ENCODE results near the gene FCMR. TPM values are rescaled to one million over a fixed set of nuclear protein-coding genes. Genes with fewer than 3 reads are reported as not detected.

Gene FCMR
- total RNA-seq, 1 donor from 2014 or later, result 6.3 TPM

DNA sequence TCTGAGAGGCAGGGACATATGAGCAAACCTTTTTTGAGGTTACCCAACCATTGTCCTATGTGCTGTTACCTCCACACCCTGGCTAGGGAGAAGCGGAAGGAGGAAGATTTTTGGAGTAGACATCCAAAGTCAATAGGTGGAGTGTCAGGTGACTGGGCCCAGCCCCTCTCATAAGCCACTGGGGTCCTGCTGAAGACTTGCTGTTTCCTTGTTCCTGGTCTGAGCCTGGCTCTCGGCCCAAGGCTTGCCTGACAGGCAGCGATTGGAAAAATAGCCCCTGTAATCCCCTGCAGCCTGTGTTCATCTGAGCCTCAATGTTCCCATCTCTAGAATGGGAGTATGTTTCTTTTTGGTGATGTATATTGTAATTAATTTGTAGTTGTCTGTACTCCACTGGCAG is 31.4 kb upstream of the FCMR start:
- intact Hi-C loops (cut with DNase I), result no loop called here
- DNase-seq (ENCODE audit: missing footprints) (no peak), ATAC-seq (no peak)

DNA sequence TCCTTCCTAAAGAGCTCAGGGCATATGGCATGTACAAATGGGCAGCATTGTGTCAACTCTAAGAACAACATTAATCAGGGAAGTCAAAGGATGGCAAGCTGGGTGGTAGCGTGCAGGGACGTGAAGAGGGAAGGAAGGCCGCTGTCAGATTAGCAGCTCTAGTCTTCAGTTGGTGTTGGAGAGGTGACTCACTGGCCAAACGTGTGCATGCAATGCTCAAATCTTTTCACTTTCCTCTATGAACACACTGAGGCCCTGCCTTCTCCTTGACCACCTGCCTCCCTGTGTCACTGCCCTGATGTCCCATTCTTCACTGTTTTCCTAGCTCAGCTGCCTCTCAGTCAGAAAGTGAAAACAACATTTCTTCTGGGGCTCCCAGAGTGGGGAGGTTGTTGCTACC is 30.4 kb upstream of the FCMR start:
- no peak for ATAC-seq
- DNase-seq (ENCODE audit: missing footprints), result no peak
- intact Hi-C loops (cut with DNase I), result no loop called here

DNA sequence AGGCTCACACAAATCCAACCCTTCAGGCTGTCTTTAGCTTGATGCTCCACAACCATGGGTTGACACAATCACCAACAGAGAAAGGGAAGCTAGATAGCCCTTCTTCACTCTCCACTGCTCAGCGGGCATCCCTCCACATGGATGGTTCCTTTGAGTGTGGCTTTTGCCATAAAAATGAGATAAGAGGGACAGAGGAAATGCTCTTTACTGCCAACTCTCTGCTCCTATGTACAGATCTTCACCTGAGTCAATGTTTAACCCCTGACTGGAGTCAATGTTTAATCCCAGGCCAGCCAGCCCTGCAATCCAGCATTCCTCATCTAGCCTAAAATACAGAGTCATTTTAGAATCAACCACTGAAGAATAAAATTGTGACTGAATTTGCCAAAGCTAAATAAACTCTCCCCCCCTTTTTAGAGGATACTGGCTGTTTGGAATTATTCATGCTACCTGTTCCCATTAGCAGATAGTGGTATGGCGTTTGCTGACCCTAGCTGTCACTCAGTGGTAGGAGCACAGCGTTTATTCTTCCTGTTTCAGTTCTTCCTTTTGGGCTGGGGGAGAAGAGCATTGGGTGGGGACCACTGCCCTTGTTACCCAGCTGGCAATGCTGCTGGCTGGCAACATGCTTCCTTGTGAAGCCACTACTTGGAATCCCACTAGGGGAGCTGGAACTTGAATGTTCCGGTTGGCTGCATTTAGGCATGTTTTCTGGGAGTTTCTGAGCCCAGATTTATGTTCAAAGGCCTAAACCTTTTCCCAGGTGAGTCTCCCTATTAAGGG is 29.8 kb upstream of the FCMR start:
- no peak for ATAC-seq
- DNase-seq (ENCODE audit: missing footprints), result no peak
- intact Hi-C loops (cut with DNase I), result no loop called here

DNA sequence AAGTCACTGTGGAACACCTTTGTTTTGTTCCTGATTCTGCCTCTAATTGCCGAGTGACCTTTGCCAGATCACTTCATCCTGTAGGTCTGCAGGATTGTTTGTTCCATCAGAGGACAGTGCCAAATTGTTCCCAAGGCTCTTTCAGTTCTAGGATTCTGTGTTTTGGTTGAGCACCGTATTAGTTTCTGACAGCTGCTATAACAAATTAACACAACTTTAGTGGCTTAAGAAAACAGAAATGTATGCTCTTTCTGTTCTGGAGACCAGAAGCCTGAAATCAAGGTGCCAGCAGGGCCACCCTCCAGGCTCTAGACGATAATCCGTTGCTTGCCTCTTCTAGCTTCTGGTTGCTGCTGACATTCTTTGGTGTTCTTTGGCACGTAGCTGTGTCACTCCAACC is 27.9 kb upstream of the FCMR start:
- DNase-seq (ENCODE audit: missing footprints) (no peak), ATAC-seq (no peak)
- intact Hi-C loops (cut with DNase I), result no loop called here

DNA sequence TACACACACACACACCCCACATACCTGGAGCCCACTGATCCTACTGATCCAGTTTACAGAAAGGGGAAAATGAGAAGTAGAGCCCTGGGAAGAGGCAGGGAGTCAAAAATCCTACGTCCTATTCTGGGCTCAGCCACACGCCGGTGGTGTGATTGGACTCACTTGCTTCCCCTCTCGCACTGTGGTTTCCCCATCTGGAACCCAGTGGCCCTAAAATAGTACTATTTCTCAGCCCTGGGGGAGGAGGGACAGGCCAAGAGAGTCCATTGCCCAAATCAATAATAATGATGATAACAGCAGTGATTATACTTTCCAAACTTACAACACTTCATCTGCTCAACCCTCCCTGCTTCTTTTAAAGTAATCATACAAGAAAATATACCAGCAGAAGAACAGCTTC is 27.5 kb upstream of the FCMR start:
- ATAC-seq (no peak), DNase-seq (ENCODE audit: missing footprints) (no peak)
- intact Hi-C loops (cut with DNase I), result no loop called here

DNA sequence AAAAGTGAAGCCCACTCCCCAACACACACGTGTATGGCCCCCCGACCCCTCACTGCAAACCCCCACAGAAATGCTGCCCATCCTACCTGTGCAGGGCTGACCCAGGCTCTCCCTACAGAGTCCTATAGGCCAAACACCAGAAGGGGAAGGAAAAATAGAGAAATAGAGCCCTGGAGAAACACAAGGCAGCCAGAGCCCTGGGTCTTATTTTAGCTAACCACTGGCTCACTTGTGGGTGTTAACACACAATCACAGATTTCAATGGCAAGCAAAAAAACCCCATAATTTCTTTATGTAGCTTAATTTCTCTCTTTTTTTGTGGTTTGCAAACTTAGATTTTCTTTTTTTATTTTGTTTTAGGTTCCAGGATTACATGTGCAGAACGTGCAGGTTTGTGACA is 25.5 kb upstream of the FCMR start:
- intact Hi-C loops (cut with DNase I), result no loop called here
- no peak for DNase-seq (ENCODE audit: missing footprints)
- ATAC-seq, result no peak

DNA sequence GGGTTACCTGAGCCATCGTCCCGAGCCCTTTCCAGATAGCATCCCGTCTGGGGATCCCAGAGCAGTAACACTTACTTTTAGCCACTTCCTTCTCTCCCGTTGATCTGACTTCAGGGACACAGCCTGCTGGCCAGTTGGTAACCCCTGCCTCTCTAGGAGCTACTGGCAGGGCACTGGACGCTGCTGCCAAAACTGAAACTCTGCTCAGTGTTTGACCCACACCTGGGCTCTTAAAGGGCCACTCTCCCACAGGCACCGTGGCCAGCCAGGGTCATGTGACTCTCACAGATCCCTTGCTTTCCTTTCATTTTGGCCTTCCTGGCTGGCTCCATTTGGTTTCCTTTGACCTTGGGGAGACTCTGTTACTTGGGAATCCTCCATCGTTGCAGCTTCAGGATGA is 24.5 kb upstream of the FCMR start, which contains the start of gene PIGR:
Gene PIGR (minus strand): TSS at position 206 of the 400 bp plus-strand sequence. CDS start 5,935 bp downstream, outside the sequence.
- intact Hi-C loops (cut with DNase I), result no loop called here

DNA sequence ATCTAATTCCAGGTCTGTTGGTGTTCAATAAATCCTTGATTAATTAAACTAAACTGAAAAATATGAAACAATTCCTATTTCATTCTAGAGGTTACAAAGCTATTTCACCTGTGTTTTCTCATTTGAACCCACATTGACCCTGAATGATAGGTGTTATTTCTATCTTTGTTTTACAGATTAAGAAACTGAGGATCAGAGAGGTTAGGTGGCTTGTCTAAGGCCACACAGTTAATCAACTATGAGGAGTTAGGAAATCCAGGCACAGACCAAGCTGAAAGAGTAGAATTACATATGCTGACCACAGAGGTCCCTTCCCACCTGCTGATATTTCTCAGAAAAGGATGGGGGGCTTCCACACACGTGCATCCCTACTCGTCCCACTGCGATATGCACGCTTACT is 24.0 kb upstream of the FCMR start:
- intact Hi-C loops (cut with DNase I), result no loop called here
- no peak for ATAC-seq
- no peak for DNase-seq (ENCODE audit: missing footprints)

More for the DNA sequence above, 24.5 kb upstream of the FCMR start, which contains the start of gene PIGR:
- no peak for ATAC-seq
- DNase-seq (ENCODE audit: missing footprints), result no peak

DNA sequence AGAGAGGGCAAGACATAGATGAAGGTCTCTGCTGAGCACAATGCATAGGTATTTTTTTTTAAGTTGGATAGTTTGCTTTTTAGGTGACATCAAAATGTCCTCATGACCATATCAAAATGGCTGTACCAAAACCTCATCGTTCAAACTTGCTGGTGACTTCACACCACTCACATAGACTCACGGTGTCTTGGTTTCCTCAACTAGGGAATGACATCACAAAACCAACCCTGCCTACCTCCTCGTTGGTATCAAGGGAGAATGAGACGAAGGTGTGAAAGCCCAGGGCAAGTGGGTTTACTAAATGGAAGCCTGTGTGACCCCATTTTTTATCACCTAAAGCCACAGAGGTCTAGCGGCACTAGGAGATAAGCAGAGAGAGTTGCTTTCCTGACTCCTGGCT is 23.0 kb upstream of the FCMR start:
- intact Hi-C loops (cut with DNase I), result no loop called here
- DNase-seq (ENCODE audit: missing footprints), result no peak
- no peak for ATAC-seq

DNA sequence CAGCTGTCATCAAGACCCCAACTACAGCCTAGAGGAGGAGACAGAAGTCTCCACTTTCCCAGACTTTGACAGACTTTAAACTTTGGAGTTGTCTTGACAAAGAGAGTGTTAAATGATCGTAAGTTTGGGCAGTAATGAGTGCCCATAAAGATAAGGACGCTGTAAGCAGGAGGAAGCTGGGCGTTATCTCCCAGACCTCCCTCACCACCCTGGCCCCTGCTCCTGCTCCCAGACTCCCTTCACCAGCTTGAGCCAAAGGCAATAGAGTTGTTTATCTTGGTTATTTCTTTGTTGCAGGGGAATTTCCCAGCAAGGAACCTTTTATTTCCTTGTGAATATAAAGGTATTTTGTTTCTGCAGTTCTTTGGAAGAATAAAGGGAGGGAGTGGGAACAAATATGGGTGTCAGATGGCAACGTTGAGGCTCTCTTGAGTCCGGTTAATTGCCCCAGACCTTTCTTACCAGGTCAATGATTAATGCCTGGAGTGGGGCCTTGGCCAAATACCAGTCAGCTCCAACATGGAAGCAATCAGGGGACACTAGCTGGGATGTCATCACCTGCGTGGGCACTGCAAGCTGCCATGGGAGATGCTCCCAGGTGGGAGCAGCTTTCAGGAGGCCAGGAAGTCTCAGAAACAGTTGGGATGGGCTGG is 20.2 kb upstream of the FCMR start:
- intact Hi-C loops (cut with DNase I), result no loop called here
- ATAC-seq, result no peak
- DNase-seq (ENCODE audit: missing footprints), result no peak

DNA sequence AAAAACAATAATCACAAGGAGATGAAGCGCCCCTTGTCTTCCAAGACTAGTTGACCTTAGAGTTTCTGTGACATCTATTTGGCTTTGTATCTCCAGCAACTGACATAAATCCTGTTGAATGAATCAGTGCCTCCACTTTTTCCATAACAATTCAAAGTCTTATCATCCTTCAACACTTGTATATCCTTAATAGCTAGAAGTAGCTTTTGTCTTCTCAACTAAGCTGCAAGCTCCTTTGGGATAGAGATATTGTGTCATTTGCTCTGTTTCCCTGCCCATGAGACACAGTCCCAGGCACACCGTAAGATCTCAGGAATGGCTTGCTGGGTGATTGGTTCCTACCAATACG is 18.8 kb upstream of the FCMR start:
- intact Hi-C loops (cut with DNase I), result no loop called here
- DNase-seq (ENCODE audit: missing footprints) (no peak), ATAC-seq (no peak)

DNA sequence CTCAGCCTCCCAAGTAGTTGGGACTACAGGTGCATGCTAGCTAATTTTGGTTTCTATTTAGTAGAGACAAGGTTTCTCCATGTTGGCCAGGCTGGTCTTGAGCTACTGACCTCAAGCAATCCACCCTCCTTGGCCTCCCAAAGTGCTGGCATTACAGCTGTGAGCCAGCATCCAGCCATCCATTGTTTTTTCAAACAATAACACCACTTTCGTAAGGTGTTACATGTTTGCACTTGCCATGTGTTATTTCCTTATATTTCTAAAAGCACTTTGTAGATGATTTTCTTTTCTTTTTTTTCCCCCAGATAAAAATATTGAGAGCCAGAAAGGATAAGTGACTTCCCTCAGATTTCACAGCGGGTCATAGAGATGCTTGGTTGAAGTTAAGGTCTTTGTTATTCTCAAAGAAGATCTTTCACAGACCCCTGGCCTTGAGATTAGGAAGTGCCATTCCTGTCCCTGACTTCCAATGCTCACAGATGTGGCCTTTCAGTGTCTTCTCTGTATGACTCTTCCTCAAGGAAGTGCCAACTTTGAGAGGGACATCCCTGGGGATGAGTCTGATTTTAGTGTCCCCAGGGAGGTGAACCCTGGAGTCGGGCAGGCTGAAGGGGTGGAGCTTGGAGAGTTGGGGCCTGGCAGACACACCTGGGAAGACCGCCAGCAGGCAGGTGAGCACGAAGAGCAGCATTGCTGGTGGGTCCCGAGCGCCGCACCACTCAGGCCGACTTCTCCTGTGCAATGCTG is 18.3 kb upstream of the FCMR start:
- DNase-seq (ENCODE audit: missing footprints) (no peak), ATAC-seq (no peak)
- intact Hi-C loops (cut with DNase I), result loop anchor here (10.0 kb wide), 1 partner anchor 135 kb away; no protein-coding TSS in a partner anchor

DNA sequence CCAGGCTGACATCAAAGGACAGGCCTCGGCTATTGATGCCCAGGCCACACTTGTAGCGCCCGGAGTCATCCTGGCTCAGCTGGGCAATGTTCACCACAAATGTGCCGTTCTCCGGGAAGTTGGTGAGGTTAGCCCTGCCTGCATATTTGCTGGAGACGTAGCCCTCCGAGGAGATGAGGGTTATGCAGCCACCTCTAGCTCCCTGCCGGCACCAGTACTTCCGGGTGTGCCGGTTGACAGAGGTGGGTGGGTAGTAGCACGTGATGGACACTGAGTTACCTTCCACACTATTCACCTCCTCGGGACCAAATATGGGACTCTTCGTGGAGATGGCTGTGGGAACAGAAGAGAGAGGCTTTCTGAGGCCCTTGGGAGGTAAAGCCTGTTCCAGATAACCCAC is 17.4 kb upstream of the FCMR start:
- ATAC-seq (no peak), DNase-seq (ENCODE audit: missing footprints) (no peak)
- intact Hi-C loops (cut with DNase I), result loop anchor here (10.0 kb wide), 1 partner anchor 136 kb away; no protein-coding TSS in a partner anchor

DNA sequence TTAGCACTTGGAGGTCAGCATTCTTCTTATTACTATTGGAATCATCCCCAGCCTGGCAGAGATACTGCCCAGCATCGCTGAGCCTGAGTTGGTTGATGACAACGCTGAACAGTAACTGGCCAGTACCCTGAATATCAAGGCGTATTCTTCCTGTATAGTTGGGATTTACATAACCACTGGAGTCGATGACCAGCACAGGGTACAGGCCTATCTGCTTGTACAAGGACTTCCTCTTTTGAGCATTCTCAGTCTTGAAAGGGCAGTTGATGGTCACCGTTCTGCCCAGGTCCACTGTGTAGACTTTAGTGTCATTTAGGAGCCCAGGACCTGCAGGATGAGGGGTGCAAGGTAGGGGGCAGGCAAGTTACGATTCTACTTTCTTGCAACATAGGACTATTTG is 15.7 kb upstream of the FCMR start:
- DNase-seq (ENCODE audit: missing footprints), result no peak
- intact Hi-C loops (cut with DNase I), result loop anchor here (10.0 kb wide), 1 partner anchor 137 kb away; no protein-coding TSS in a partner anchor
- peak; percentile 38 for ATAC-seq

DNA sequence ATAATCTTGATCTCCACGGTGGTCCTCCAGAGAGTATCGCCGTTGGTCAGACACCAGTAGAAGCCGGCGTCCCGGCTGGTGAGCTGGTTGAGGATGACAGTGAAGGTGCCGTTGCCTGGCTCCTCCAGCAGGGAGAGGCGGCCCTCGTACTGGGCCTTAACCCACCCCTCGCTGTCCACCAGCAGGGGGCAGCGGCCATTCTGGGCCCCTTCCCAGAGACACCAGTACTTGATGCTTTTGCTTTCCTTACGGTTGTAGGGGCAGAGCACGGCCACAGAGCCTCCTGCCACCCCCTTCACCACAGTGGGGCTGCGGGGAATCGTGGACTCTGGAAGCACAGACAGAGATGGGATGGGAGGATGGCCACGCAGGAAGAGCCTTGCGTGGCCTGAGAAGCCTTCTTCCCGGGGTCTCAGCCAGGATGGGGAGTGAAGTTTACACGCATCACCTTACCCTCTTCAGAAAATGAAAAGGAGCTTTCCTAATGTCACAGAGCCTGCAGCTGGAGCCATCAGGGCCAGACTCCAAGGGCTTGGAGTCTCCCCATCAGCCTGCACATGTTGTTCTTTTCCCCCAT is 13.8 kb upstream of the FCMR start:
- ATAC-seq (no peak), DNase-seq (ENCODE audit: missing footprints) (no peak)
- intact Hi-C loops (cut with DNase I), result loop anchor here (10.0 kb wide), 1 partner anchor 139 kb away; no protein-coding TSS in a partner anchor

DNA sequence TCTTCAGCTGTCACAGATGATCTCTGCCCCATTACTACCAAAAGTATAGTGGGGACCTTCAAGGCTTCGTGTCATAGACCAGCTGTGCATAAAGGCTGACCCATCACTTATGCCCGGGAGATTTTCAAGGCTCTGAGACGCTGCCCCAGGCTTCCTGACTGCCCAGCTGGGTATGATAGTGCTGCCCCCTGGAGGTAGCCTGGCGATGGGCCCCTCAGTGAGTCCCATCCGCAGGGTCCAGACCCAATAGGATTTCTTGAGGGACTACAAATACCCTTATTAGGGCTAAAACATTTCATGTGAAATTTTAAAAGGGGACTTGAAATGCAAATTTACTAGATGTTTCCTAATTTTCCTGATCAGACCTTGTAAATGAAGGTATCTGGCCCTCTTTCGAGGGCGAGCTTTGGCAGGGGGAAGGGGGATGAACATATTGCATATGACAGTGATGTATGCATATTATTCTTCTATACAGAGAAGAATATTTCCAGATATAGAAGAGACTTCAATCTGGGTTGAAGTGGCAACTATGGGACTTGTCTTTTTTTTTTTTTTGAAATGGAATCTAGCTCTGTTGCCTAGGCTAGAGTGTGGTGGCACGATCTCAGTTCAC is 11.7 kb upstream of the FCMR start:
- intact Hi-C loops (cut with DNase I), result loop anchor here (10.0 kb wide), 1 partner anchor 141 kb away; no protein-coding TSS in a partner anchor
- DNase-seq (ENCODE audit: missing footprints) (no peak), ATAC-seq (peak; percentile 38)

DNA sequence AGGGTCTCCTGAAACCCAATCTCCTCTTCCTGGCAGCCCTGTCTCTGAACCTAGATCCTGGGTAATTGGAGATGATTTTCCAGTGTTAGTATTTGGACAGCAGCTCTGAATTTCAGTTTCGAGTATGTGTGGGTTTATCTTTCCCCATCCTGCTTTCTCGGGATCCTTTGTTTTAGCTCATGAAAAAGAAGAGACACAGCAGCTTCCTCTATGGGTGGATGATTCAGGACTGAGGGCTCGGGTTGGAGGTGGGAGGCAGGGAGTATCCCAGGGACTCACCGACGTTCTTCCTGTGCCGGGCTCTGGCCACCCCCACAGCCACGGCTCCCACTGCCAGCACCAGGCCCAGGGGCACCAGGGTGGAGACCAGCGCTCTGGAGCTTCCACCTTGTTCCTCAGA is 10.4 kb upstream of the FCMR start:
- ATAC-seq (no peak), DNase-seq (ENCODE audit: missing footprints) (no peak)
- intact Hi-C loops (cut with DNase I), result loop anchor here (10.0 kb wide), 1 partner anchor 143 kb away; no protein-coding TSS in a partner anchor

DNA sequence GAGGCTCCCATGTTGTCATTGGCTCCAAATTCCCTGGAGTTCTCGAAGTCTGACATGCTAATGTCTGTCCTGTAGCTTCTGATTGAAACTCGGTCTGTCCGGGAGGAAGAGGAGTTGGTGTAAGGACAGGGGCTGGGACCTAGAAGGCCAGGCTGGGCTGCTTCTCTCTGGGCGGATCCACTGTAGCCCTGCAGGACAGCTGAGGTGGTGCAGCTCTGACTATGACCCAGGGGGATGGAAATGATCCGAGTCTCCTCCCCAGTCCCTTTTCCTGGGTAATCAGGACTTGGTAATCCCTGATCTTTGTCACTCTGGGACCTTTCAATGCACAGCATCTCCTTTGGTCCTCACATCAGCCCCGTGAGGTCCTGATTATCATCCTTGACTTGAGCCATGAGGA is 10.0 kb upstream of the FCMR start:
- intact Hi-C loops (cut with DNase I), result loop anchor here (10.0 kb wide), 1 partner anchor 143 kb away; no protein-coding TSS in a partner anchor
- ATAC-seq (no peak), DNase-seq (ENCODE audit: missing footprints) (no peak)

Data from Right ventricle myocardium inferior (tissue), 1 donor.